NCI-H2227 (cell line): ENCODE data around the gene CELF4.
A peak's percentile ranks its signal among the peaks of the same experiment; 100 is the strongest.

Experiments used
- DNase-seq: peaks from one replicate; lab custom pipeline; 2025; ENCODE audit not compliant: unreplicated experiment; lab: John Stamatoyannopoulos, UW

CELF4 gene

DNA sequence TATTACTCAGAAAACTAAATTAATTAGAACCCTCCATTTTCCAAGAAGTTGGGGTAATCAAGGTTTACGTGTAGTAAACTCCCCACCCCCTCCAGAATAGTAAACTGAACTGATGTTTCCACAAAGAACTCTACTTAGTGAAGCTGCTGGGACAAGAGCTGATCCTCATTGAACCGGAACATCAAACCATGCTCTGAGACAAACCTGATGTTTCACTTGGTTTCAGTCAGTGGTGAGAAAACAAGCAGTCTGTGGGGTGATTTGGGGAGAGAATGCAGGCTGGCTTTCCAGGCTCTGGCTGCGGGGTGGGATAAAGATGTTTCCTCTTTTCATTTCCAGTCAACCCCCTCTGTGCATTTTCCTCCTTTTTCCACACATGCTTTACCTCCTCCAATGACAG lies 38.2 kb downstream of the CELF4 start:
- no peak for DNase-seq

DNA sequence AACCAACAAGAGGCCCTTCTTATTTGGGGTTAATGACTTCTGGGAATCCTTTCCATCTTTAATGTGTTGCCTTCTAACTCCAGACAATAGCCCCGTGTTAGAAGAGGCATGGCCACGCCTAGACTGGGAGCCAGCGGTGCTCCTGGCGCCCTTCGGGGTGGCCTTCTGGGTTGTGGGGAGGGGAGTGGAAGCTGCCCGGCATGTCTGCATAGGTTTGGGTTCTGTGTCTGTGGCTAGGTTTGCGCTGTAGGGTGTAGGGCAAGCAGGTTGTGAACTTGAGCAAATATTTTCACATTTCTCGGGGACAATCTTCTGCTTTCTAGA lies 40.4 kb downstream of the CELF4 start:
- DNase-seq = peak; percentile 22

DNA sequence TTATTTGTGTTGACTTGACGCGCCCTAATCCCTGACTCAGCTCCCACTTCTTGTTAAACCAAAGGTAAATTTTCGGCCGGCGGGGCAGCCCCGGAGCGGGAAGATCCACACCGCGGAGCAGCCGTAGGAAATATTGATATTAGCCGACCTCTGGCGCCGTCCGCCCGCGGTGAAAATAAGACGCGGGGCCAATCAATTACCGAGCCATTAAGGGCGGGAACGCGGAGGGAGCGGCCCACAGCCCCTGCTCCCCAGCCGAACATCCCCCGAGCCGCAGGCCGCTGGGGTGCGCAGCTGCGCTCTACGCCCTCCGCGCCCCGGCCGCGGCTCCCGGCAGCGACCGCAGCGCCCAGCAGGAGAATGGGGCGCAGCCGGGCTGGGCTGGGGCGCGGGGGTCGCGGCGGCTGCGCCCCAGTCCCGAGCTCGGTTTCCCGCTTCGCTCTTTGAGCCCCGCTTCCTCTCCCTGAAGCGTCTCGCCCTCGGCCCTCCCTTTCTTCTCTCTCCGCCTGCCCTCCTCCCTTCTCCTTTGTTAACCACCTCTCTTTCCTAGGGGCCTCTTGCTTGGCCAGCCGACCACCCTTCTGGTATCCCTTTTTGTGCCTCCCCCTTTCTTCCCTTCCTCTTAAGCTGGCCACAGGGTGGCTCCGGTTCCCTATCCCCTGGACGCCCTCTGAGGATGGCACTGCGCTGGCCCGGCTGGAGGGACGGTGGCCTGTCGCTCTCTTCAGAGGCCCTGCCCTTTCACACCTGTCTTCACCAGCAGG lies 40.9 kb downstream of the CELF4 start:
- DNase-seq = peak; percentile 70

DNA sequence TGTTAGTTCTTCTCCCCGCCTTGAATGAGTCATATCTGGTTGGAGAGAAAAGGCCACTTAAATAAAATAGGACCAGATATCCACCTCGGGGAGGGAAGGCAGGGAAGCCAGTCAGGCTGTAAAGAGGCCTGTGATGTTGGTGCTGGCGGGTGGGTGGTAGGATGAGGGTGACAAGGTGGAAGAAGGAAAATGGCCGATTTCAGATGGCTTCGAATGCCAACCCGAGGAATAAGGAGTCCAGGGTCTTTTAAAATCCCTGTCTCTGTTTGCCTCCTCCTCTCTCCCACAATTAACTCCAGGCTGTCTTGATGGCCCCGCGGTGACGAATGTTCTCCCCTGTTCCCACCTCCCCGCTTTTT lies 41.5 kb downstream of the CELF4 start:
- peak; percentile 48 for DNase-seq

GRCh38 chr18:37521510-37522465 lies 43.8 kb downstream of the CELF4 start:
- DNase-seq = no peak

- DNase-seq = no peak
Observed at GRCh38 chr18:37520508-37520907, 45.1 kb downstream of the CELF4 start.

GRCh38 chr18:37519510-37520135 lies 46.0 kb downstream of the CELF4 start:
- no peak for DNase-seq

- no peak for DNase-seq
Observed at GRCh38 chr18:37516361-37516853, 49.2 kb downstream of the CELF4 start.

DNA sequence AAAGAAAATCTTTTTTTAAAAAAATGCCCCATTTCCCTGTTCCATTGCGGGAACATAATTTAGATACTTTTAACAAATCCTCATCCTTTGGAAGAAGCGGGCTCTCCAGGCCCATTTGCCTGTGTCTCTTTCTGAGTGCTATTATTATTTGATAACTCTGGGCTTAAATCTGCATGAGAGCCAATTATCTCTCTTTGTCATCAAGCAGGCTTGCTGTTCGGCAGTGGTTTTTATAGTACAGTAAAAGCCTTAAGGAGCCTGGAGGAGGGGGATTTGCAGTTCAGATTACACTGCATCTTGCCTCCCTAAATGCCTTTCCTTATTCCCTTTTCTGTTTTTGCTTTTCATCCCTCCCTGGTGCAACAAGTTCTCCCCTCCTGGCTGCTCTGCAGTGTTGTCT lies 50.6 kb downstream of the CELF4 start:
- no peak for DNase-seq

DNA sequence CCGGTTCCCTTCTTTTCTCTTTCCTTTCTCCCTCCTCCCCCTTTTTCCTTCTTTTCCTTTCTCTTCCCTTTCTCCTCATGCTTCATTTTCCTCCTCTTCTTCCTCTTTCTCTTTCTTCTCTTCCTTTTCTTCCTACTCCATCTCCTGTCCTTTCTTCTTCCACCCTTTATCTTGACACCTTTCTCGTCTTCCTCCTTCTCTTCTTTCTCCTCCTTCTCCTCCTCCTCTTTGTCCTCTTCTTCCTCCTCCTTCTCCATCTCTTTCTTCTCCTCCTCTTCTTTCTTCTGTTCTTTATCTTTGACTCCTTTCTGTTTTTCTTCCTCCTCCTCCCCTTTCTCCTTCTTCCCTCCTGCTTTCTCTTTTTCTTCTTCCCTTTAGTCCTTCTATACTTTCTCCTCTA lies 53.2 kb downstream of the CELF4 start:
- no peak for DNase-seq

DNA sequence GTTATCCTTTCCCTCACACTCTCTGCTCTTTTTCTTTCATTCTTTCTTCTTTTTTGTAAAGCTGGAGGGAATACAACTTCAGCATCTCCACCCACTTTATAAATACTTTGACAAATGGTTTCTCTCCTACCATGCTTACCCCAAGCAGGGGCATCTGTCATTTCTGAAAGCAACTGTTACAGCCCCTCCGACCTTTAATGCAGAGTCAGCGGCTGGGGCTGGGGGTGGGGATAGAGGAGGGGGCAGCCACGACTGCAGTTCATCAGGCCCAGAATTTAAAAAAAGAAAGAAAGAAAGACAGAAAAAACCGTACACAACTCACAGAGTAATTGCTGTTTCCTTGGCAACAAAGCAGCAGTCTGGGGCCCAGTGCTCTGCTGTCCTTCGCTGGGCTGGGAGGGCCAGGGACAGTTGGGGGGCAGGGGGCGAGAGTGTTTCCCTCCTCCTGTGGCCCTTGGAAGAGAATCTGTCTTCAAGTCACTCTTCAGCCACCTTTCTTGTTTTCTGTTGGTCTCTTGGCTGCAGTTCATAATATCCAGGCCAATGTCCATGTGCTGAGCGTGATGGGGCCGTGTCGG lies 53.8 kb downstream of the CELF4 start:
- DNase-seq = no peak

DNA sequence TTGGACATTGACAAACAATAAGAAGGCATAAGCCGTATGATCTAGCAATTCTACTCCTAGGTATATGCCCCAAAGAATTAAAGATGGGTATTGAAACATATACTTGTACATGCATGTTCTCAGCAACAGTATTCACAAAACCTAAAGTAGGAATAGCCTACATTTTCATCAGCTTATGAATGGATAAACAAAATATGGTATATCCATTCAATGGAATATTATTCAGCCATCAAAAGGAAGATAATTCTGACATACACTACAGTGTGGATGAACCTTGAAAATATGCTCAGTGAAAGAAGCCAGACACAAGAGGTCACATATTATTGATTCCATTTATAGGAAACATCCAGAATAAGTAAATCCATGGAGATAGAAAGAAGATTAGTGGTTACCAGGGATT lies 56.0 kb downstream of the CELF4 start:
- no peak for DNase-seq

- peak; percentile 84 for DNase-seq
Observed at GRCh38 chr18:37508207-37508606, 57.4 kb downstream of the CELF4 start.

DNA sequence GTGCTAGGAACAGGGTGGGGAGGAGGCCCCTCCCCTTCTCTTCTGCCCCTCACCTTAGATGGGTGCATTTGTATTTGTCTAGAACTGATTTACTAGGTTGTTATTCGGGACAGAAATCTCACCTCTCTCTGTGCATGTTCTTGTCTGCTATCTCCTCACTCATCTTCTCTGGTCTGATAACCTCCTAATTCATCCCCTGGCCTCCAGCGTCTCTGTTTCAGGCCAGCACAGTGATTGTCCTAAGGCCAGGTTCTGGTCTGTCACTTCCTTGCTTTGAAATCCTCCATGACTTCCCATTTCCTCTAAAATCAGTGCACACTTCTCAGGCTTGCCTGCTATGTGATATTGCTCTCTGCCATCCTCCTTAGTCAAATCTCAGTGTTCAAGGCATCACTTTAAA lies 58.4 kb downstream of the CELF4 start:
- no peak for DNase-seq

- DNase-seq = no peak
Observed at GRCh38 chr18:37506001-37506400, 59.6 kb downstream of the CELF4 start.

- DNase-seq = no peak
Observed at GRCh38 chr18:37505321-37505720, 60.3 kb downstream of the CELF4 start.

DNA sequence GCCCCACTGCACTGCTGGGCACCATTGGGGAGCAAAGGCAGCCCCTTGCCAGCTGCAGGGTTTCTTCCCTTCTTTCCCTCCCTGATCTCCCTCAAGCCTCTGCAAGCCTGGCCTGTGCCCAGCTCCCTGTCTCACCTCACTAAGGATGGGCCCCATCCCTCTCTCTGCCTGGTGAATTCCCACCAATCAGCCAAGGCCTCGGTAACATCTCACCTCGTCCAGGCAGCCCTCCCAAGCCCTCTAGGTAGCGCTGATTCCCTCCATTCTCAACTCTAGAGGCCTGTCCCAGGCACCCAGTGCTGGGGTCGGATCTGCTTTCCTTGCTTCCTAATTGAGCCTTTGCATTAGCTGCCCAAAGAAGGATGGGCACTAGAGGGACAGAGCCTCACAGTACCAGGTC lies 63.0 kb downstream of the CELF4 start:
- no peak for DNase-seq

DNA sequence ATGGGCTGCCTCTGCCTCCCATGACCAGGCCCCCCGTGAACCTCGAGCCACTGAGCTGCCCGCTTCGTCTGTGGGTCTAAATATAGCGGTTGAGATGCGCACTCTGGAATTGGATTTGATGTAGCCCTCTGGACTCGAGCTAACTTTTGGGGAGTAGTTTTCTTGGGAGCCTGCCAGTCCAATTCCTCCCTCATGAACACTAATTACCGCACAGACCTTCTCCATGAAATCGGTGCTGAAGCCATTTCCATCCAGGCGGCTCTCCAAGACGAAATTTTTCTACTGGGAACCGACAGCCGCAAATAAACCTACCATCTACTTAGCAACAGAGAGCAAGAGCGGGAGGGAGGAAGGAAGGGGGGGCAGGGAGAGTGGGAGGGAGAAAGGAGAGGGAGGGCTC lies 63.6 kb downstream of the CELF4 start:
- DNase-seq = no peak

DNA sequence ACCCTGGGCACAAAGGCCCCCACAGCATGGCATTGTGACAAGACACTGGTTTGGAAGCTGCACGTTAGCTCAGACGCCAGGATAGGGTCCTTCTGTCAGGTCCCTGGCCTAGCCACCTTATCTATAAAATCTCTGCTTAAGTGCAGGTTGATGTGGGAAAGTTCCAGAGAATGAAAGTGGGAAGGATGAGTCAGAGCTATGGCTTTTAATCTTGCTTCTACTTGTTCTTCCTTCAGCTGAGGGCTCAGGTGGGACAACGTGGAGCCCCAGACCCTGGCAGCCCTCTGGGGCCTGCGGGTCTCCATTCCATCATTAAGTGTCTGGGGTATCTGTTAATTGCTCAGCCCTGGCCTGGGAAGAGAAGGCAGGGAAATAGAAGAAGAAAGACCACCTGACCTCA lies 64.5 kb downstream of the CELF4 start:
- DNase-seq = no peak

DNA sequence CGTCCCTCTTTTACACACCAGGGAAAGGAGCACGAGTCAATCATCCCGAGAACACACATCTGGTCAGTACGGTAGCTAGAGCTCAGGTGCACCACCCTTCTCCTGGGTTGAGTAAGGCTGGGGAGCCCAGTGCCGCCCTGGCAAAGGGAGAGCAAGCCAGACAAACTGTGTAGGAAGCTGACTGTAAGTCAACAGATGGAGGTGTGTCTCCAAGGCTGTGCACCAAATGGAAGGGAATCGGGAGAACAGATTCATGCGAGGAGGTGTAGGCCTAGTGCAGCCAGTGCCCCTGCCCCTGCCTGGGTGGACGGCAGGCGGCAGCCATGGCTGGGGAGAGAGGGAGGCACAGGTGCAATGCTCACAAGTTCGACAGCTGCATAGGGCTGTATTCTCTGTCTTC lies 65.7 kb downstream of the CELF4 start:
- no peak for DNase-seq

- DNase-seq = no peak
Observed at GRCh38 chr18:37499044-37499443, 66.6 kb downstream of the CELF4 start.
